ENCODE data around the gene NUBP2.
A peak's percentile ranks its signal among the peaks of the same experiment; 100 is the strongest.

The NUBP2 gene

GRCh38 chr16:1828645-1829410 is 46.1 kb downstream of the NUBP2 start:
- H3K4me3 ChIP-seq (ENCODE audit: low read depth in 1 of 2, low read length in 2 of 2) = peak overlapping the region; percentile 52 to 99
- H3K4me1 ChIP-seq (ENCODE audit: control insufficient read depth in 1 of 2, insufficient read depth in 2 of 2, low read length in 2 of 2) = peaks cover 18 to 49% of the 10 kb centered on the region in 2 donors
- peak overlapping the region; percentile 62 for H3K27ac ChIP-seq (ENCODE audit: low read length)
- no peaks in the 10 kb centered on the region for H3K9me3 ChIP-seq (ENCODE audit: control insufficient read depth in 1 of 2, low read length in 2 of 2)
- no peaks in the 10 kb centered on the region for H3K27me3 ChIP-seq (ENCODE audit: low read depth, low read length)
- peaks cover 0 to 19% of the 10 kb centered on the region in 2 donors for H3K36me3 ChIP-seq (ENCODE audit: control insufficient read depth in 1 of 2, insufficient read depth in 2 of 2, low read length in 2 of 2)

GRCh38 chr16:1830213-1830612 is 47.5 kb downstream of the NUBP2 start:
- H3K27ac ChIP-seq (ENCODE audit: low read length) = no peak overlapping the region
- H3K4me1 ChIP-seq (ENCODE audit: control insufficient read depth in 1 of 2, insufficient read depth in 2 of 2, low read length in 2 of 2) = peaks cover 17 to 35% of the 10 kb centered on the region in 2 donors
- H3K27me3 ChIP-seq (ENCODE audit: low read depth, low read length) = no peaks in the 10 kb centered on the region
- H3K4me3 ChIP-seq (ENCODE audit: low read depth in 1 of 2, low read length in 2 of 2) = no peak overlapping the region
- H3K36me3 ChIP-seq (ENCODE audit: control insufficient read depth in 1 of 2, insufficient read depth in 2 of 2, low read length in 2 of 2) = peaks cover 0 to 19% of the 10 kb centered on the region in 2 donors
- H3K9me3 ChIP-seq (ENCODE audit: control insufficient read depth in 1 of 2, low read length in 2 of 2) = no peaks in the 10 kb centered on the region

- Histone ChIP-seq H3K27ac (ENCODE audit: low read length) (peak overlapping the region; percentile 39), H3K27me3 (ENCODE audit: low read depth, low read length) (no peaks in the 10 kb centered on the region), H3K9me3 (ENCODE audit: control insufficient read depth in 1 of 2, low read length in 2 of 2) (no peaks in the 10 kb centered on the region), H3K4me1 (ENCODE audit: control insufficient read depth in 1 of 2, insufficient read depth in 2 of 2, low read length in 2 of 2) (peaks cover 14 to 29% of the 10 kb centered on the region in 2 donors), H3K36me3 (ENCODE audit: control insufficient read depth in 1 of 2, insufficient read depth in 2 of 2, low read length in 2 of 2) (peaks cover 0 to 19% of the 10 kb centered on the region in 2 donors), H3K4me3 (ENCODE audit: low read depth in 1 of 2, low read length in 2 of 2) (no peak overlapping the region)
Observed at GRCh38 chr16:1831186-1832075, 48.7 kb downstream of the NUBP2 start.

GRCh38 chr16:1832838-1833454 is 50.2 kb downstream of the NUBP2 start:
- Histone ChIP-seq H3K4me3 (ENCODE audit: low read depth in 1 of 2, low read length in 2 of 2) (no peak overlapping the region), H3K4me1 (ENCODE audit: control insufficient read depth in 1 of 2, insufficient read depth in 2 of 2, low read length in 2 of 2) (peaks cover 14 to 24% of the 10 kb centered on the region in 2 donors)

GRCh38 chr16:1834096-1834495 is 51.3 kb downstream of the NUBP2 start:
- H3K27me3 ChIP-seq (ENCODE audit: low read depth, low read length) = no peaks in the 10 kb centered on the region
- no peak overlapping the region for H3K4me3 ChIP-seq (ENCODE audit: low read depth in 1 of 2, low read length in 2 of 2)
- no peaks in the 10 kb centered on the region for H3K9me3 ChIP-seq (ENCODE audit: control insufficient read depth in 1 of 2, low read length in 2 of 2)
- peaks cover 5 to 12% of the 10 kb centered on the region in 2 donors for H3K4me1 ChIP-seq (ENCODE audit: control insufficient read depth in 1 of 2, insufficient read depth in 2 of 2, low read length in 2 of 2)
- peaks cover 0 to 20% of the 10 kb centered on the region in 2 donors for H3K36me3 ChIP-seq (ENCODE audit: control insufficient read depth in 1 of 2, insufficient read depth in 2 of 2, low read length in 2 of 2)
- no peak overlapping the region for H3K27ac ChIP-seq (ENCODE audit: low read length)

More at GRCh38 chr16:1832838-1833454, 50.2 kb downstream of the NUBP2 start:
- no peaks in the 10 kb centered on the region for H3K27me3 ChIP-seq (ENCODE audit: low read depth, low read length)
- no peaks in the 10 kb centered on the region for H3K9me3 ChIP-seq (ENCODE audit: control insufficient read depth in 1 of 2, low read length in 2 of 2)
- H3K36me3 ChIP-seq (ENCODE audit: control insufficient read depth in 1 of 2, insufficient read depth in 2 of 2, low read length in 2 of 2) = peaks cover 0 to 19% of the 10 kb centered on the region in 2 donors
- no peak overlapping the region for H3K27ac ChIP-seq (ENCODE audit: low read length)

Measured in muscle layer of duodenum (tissue), 2 donors.